HepG2 (cell line): Measurements from ENCODE around the gene SLC39A1. TPM values are rescaled to one million over a fixed set of nuclear protein-coding genes. Genes with fewer than 3 reads are reported as not detected.

Experiments
- ADNP ChIP-seq: sonication (generic); formaldehyde crosslinking; IDR thresholded peaks from 2 replicates; pipeline ENCODE4 v1.4.0; 2020; ENCODE audit warnings: missing genetic modification reagents
- IRF9 ChIP-seq: sonication (generic); formaldehyde crosslinking; IDR thresholded peaks from 2 replicates; pipeline ENCODE4 v1.8.0; 2022; ENCODE audit warnings: missing genetic modification reagents, mild to moderate bottlenecking, borderline replicate concordance
- KLF15 ChIP-seq: sonication (generic); formaldehyde crosslinking; IDR thresholded peaks from 2 replicates; pipeline ENCODE4 v1.8.1; 2023; ENCODE audit warnings: borderline replicate concordance, mild to moderate bottlenecking, inconsistent platforms, missing genetic modification reagents, mixed read lengths
- MED1 ChIP-seq: sonication (generic); formaldehyde crosslinking; IDR thresholded peaks from 2 replicates; pipeline ENCODE4 v1.4.0; 2020; ENCODE audit warnings: missing genetic modification reagents
- NFATC3 ChIP-seq: sonication (generic); formaldehyde crosslinking; IDR thresholded peaks from 2 replicates; pipeline ENCODE4 v1.5.1; 2020; ENCODE audit warnings: mild to moderate bottlenecking, missing genetic modification reagents
- NR3C1 ChIP-seq: sonication (generic); formaldehyde crosslinking; IDR thresholded peaks from 2 replicates; pipeline ENCODE4 v1.4.0; 2020; ENCODE audit warnings: missing genetic modification reagents
- RBM22 ChIP-seq: fragments of 200-400 bp; formaldehyde crosslinking; optimal IDR thresholded peaks from 2 replicates; pipeline ENCODE3; 2017; ENCODE audit warnings: mild to moderate bottlenecking, low read length, moderate library complexity
- RERE ChIP-seq: IDR thresholded peaks from 2 replicates; pipeline ENCODE4 v1.6.1; 2016; ENCODE audit warnings: low read depth, missing genetic modification reagents, missing compliant biosample characterization
- SATB2 ChIP-seq: sonication (generic); formaldehyde crosslinking; IDR thresholded peaks from 2 replicates; pipeline ENCODE4 v1.5.0; 2020; ENCODE audit warnings: missing genetic modification reagents
- YEATS2 ChIP-seq: sonication (generic); formaldehyde crosslinking; IDR thresholded peaks from 2 replicates; pipeline ENCODE4 v1.4.0; 2020; ENCODE audit warnings: missing genetic modification reagents, borderline replicate concordance
- YEATS4 ChIP-seq: sonication (generic); formaldehyde crosslinking; IDR thresholded peaks from 2 replicates; pipeline ENCODE4 v1.4.0; 2020; ENCODE audit warnings: missing genetic modification reagents, borderline replicate concordance
- ZBTB3 ChIP-seq: sonication (generic); formaldehyde crosslinking; IDR thresholded peaks from 2 replicates; pipeline ENCODE4 v1.4.0; 2020; ENCODE audit warnings: low read depth, mild to moderate bottlenecking, moderate library complexity, missing genetic modification reagents, borderline replicate concordance
- ZFP90 ChIP-seq: sonication (generic); formaldehyde crosslinking; IDR thresholded peaks from 2 replicates; pipeline ENCODE4 v1.8.0; 2022; ENCODE audit warnings: missing genetic modification reagents, mild to moderate bottlenecking, inconsistent platforms, borderline replicate concordance
- ZKSCAN8 ChIP-seq: IDR thresholded peaks from 2 replicates; pipeline ENCODE4 v1.6.1; 2016; ENCODE audit warnings: borderline replicate concordance, missing genetic modification reagents, missing compliant biosample characterization
- ZNF143 ChIP-seq: sonication (generic); formaldehyde crosslinking; IDR thresholded peaks from 2 replicates; pipeline ENCODE4 v1.4.0; 2020; ENCODE audit warnings: missing genetic modification reagents
- ZNF251 ChIP-seq: sonication (generic); formaldehyde crosslinking; IDR thresholded peaks from 2 replicates; pipeline ENCODE4 v1.9.0; 2021; ENCODE audit warnings: mild to moderate bottlenecking, missing genetic modification reagents
- ZNF280D ChIP-seq: sonication (generic); formaldehyde crosslinking; IDR thresholded peaks from 2 replicates; pipeline ENCODE4 v1.5.1; 2020; ENCODE audit warnings: mild to moderate bottlenecking, missing genetic modification reagents
- ZNF451 ChIP-seq: sonication (generic); formaldehyde crosslinking; IDR thresholded peaks from 2 replicates; pipeline ENCODE4 v1.5.0; 2020; ENCODE audit warnings: mild to moderate bottlenecking, missing genetic modification reagents
- polyA plus RNA-seq, 8 experiments: library from polyadenylated mRNA; depleted of rRNA in 3 of 8; stranded (reverse) in 7 of 8; unstranded in 1 of 8; fragments of >200 nt; fragmentation: Illumina TruSeq in 4 of 8; extraction: Trizol in 4 of 8; gene quantifications; 2 replicates each; pipeline versions ENCODE4 v1.2.1 to v1.2.3, GENCODE V29; 2011 to 2016; ENCODE audit warnings: low read depth in 4 of 8, missing spikeins in 1 of 8, mixed read lengths in 1 of 8; ENCODE audit not compliant: insufficient read depth in 1 of 8
- total RNA-seq, 5 experiments: library from RNA; depleted of rRNA; stranded (reverse); fragments of >200 nt; fragmentation: Illumina TruSeq; extraction: Trizol; gene quantifications; 2 replicates each; pipeline ENCODE4 v1.2.3, GENCODE V29; 2016; ENCODE audit warnings: low read depth in 1 of 5

The SLC39A1 gene
- total and polyA plus RNA-seq, 2 of the 13 experiments (the other 11 are each of a cell fraction or from before 2014, with no cell fraction given), result 71.2 to 78.4 TPM

GRCh38 chr1:153990468-153991150, 27.3 kb upstream of the SLC39A1 start, which contains the start of gene RPS27 (continued):
- peak; percentile 41; the same call in 1 of the 2 replicates for TF ChIP-seq RERE (CRISPR knock-in tag)
- TF ChIP-seq SATB2, result peak; percentile 79; the same call in 1 of the 2 replicates
- TF ChIP-seq ZNF143 (CRISPR knock-in tag), result peak; percentile 69
- no peak for TF ChIP-seq NR3C1 (CRISPR knock-in tag)
- peak; percentile 37; the same call in 1 of the 2 replicates for TF ChIP-seq NFATC3 (CRISPR knock-in tag)
- peak; percentile 98 for TF ChIP-seq YEATS2 (CRISPR knock-in tag)
- peak; percentile 80 for TF ChIP-seq MED1 (CRISPR knock-in tag)
- peak; percentile 88; the same call in 1 of the 2 replicates for TF ChIP-seq YEATS4 (CRISPR knock-in tag)
- TF ChIP-seq ZNF251 (CRISPR knock-in tag), result 0 out of 2 replicates have a peak, but pooled peaks have one; percentile 71
- TF ChIP-seq RBM22, result no peak
- 0 out of 2 replicates have a peak, but pooled peaks have one; percentile 75 for TF ChIP-seq ZBTB3 (CRISPR knock-in tag)
- TF ChIP-seq KLF15 (CRISPR knock-in tag), result no peak
- TF ChIP-seq ZFP90, result peak; percentile 63; the same call in 1 of the 2 replicates
- TF ChIP-seq IRF9 (CRISPR knock-in tag), result peak; percentile 93
- TF ChIP-seq ZNF451 (CRISPR knock-in tag), result peak; percentile 50; the same call in 1 of the 2 replicates
- TF ChIP-seq ZKSCAN8 (CRISPR knock-in tag), result peak; percentile 84; the same call in 1 of the 2 replicates
- TF ChIP-seq ADNP, result no peak
- TF ChIP-seq ZNF280D (CRISPR knock-in tag), result peak; percentile 86
